GM12878 (cell line): ENCODE measurements around the gene KRT14. TPM values are rescaled to one million over a fixed set of nuclear protein-coding genes. Genes with fewer than 3 reads are reported as not detected.
"Not testable (repeated sequence)": the region's sequence is repeated elsewhere in the genome, so short reads cannot be mapped to it uniquely, and the experiment has no call there.

Experiments
- ATAC-seq: fragments of 200-7000 bp; cut with Tn5 transposase; 3 replicates; pipeline ENCODE4 v1.9.1; 2020; ENCODE audit warnings: mild to moderate bottlenecking, moderate library complexity
- BruUV-seq: library from RNA; stranded (reverse); fragments of 400-500 nt; replicated peaks from 2 replicates; lab custom pipeline; 2021; lab: Mats Ljungman, UMichigan
- CTCF ChIA-PET: fragments of 300-600 bp; sonication (Branson Sonifier 250); formaldehyde crosslinking; extraction: SDS; loops from one replicate; lab custom pipeline; 2021; ENCODE audit warnings: inconsistent platforms; lab: Yijun Ruan, JAX
- POLR2A ChIA-PET: fragments of 350-600 bp; formaldehyde crosslinking; extraction: SDS; loops from one replicate; lab custom pipeline; 2021; ENCODE audit warnings: inconsistent platforms; lab: Charles Lee
- RAD21 ChIA-PET: fragments of 300-600 bp; sonication (Branson Sonifier 250); formaldehyde crosslinking; loops from one replicate; lab custom pipeline; 2023; ENCODE audit warnings: antibody characterized with exemption; ENCODE audit not compliant: unreplicated experiment; lab: Charles Lee
- SMC1A ChIA-PET: fragments of 300-600 bp; sonication (Branson Sonifier 250); formaldehyde crosslinking; loops from one replicate; lab custom pipeline; 2023; ENCODE audit not compliant: unreplicated experiment, uncharacterized antibody; lab: Charles Lee
- DNase-seq: peaks from one replicate; pipeline ENCODE4 v3.0.0-alpha.2; 2011; ENCODE audit warnings: low read depth, low spot score
- FAIRE-seq: peaks from 3 replicates; lab custom pipeline; 2011; peaks lifted over from hg19 to GRCh38; lab: Jason Lieb, UNC
- H2AFZ ChIP-seq: 2 replicates; pipeline ENCODE4 v1.6.0; 2011; ENCODE audit warnings: low read depth, low read length, control low read depth; ENCODE audit not compliant: control insufficient read depth
- H3K27ac ChIP-seq: 2 replicates; pipeline ENCODE4 v1.5.1; 2011; ENCODE audit warnings: control low read depth; ENCODE audit not compliant: control insufficient read depth, insufficient read depth
- H3K27me3 ChIP-seq, 2 experiments: replicated peaks in 1 of 2; 2 replicates each; pipeline versions ENCODE4 v1.6.0 to v1.6.1; 2011; ENCODE audit warnings: low read length in 1 of 2; ENCODE audit not compliant: control insufficient read depth in 2 of 2, insufficient read depth in 2 of 2
- H3K36me3 ChIP-seq, 2 experiments: 2 replicates each; pipeline ENCODE4 v1.5.1; 2011; ENCODE audit warnings: low read length in 1 of 2; ENCODE audit not compliant: control insufficient read depth in 2 of 2, insufficient read depth in 2 of 2
- H3K4me1 ChIP-seq: 2 replicates; pipeline ENCODE4 v1.6.1; 2011; ENCODE audit warnings: mild to moderate bottlenecking, low read length, moderate library complexity, mixed read lengths; ENCODE audit not compliant: control insufficient read depth, insufficient read depth
- H3K4me2 ChIP-seq: 2 replicates; pipeline ENCODE4 v1.6.0; 2011; ENCODE audit warnings: control low read depth; ENCODE audit not compliant: control insufficient read depth, insufficient read depth
- H3K4me3 ChIP-seq: fragments of 200-600 bp; sonication (generic); 2 replicates; pipeline ENCODE4 v1.5.1; 2016
- H3K79me2 ChIP-seq: 2 replicates; pipeline ENCODE4 v1.6.0; 2011; ENCODE audit warnings: low read length; ENCODE audit not compliant: control insufficient read depth, insufficient read depth
- H3K9ac ChIP-seq: 2 replicates; pipeline ENCODE4 v1.8.0; 2011; ENCODE audit warnings: low read length, control low read depth, mixed read lengths; ENCODE audit not compliant: control insufficient read depth, insufficient read depth
- H3K9me3 ChIP-seq: replicated peaks from 3 replicates; pipeline ENCODE4 v1.5.1; 2011; ENCODE audit warnings: mild to moderate bottlenecking, low read length; ENCODE audit not compliant: control insufficient read depth, insufficient read depth
- H4K20me1 ChIP-seq: 2 replicates; pipeline ENCODE4 v1.6.0; 2011; ENCODE audit not compliant: control insufficient read depth, insufficient read depth
- ZNF24 ChIP-seq: fragments of 450-650 bp; IDR thresholded peaks from 2 replicates; pipeline ENCODE4 v1.6.1; 2017; ENCODE audit warnings: antibody characterized with exemption, mild to moderate bottlenecking
- WGBS: methylation state at CpG from one replicate; pipeline ENCODE4 v1.1.6; 2016; ENCODE audit warnings: low lambda C conversion rate; ENCODE audit not compliant: insufficient replicate concordance, insufficient coverage; ENCODE audit errors: missing lambda C conversion rate; 5-methylcytosine and 5-hydroxymethylcytosine counted together
- in situ Hi-C: fragments of 300-500 bp; cut with MboI; formaldehyde crosslinking; loops from 9 replicates; pipeline ENCODE4 v1.14.3; 2018; ENCODE audit warnings: mixed read lengths
- intact Hi-C: fragments of 100-400 bp; cut with micrococcal nuclease; formaldehyde crosslinking; loops from one replicate; pipeline ENCODE4 v1.14.2; 2022; ENCODE audit not compliant: unreplicated experiment
- polyA plus RNA-seq, 11 experiments: library from polyadenylated mRNA; depleted of rRNA in 4 of 11; unstranded in 6 of 11; stranded (reverse) in 5 of 11; fragments of >200 nt; fragmentation: Nextera tagmentation in 4 of 11; fragmentation: Illumina TruSeq in 1 of 11; extraction: Ambion mirVana in 4 of 11; extraction: Trizol in 1 of 11; gene quantifications; 1 replicate in 1 of 11; 2 replicates in 10 of 11; pipeline versions ENCODE4 v1.2.1 to v1.2.3, GENCODE V29; 2011 to 2016; ENCODE audit warnings: inconsistent platforms in 2 of 11, missing spikeins in 2 of 11, low read depth in 1 of 11
- total RNA-seq, 4 experiments: library from RNA; depleted of rRNA in 3 of 4; stranded (reverse); fragments of >200 nt in 3 of 4; fragmentation: Illumina TruSeq in 1 of 4; extraction: Trizol in 1 of 4; gene quantifications; 2 replicates each; pipeline versions ENCODE4 v1.2.1 to v1.2.3, GENCODE V29; 2013 to 2021
- TF ChIP-seq, protein P1 (sequence below): IDR thresholded peaks from 2 replicates; pipeline ENCODE4 v1.6.1; 2011; ENCODE audit warnings: borderline replicate concordance, low read depth, mild to moderate bottlenecking, moderate library complexity, mixed read lengths, low read length; ENCODE audit not compliant: insufficient read depth; ENCODE audit errors: extremely low read length

The KRT14 gene
- total and polyA plus RNA-seq, 10 of the 15 experiments (the other 5 are each of a cell fraction or from before 2014, with no cell fraction given), result 1.5 TPM; not detected in 9

DNA sequence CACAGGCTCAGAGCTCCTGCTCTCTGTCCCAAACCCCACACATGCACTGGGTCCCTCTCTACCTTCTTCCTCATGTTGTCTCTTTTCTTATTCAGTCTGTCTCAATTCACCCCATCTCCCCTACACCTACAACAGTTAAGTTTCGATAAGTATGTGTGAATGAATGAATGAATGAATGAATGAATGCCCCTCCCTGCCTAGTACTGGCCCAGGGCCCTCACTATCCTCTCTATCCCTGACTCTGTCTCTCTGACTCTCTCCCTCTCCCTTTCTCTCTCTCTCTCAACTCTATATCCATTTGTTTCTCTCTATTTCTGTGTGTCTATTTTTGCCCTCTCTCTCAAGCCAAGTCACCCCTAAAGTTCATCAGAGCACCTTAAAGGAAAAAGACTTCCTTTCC lies 8.2 kb downstream of the KRT14 start:
- no peak overlapping the region for H2AFZ ChIP-seq
- ChIA-PET RAD21 (interaction anchor here (1.4 to 2.6 kb wide), 2 partner anchors 70 to 85 kb away, joined by 4 to 14 read pairs; no protein-coding TSS in a partner anchor), POLR2A (no interaction called here), SMC1A (interaction anchor here (0.9 to 1.4 kb wide), 2 partner anchors 29 to 85 kb away, joined by 6 to 7 read pairs; no protein-coding TSS in a partner anchor), CTCF (interaction anchor here (0.6 to 1.6 kb wide), 3 partner anchors 10 to 85 kb away, joined by 3 to 4 read pairs (median 3); no protein-coding TSS in a partner anchor)
- no peak overlapping the region for H3K27ac ChIP-seq
- no peaks in the 10 kb centered on the region for H3K79me2 ChIP-seq
- H3K9me3 ChIP-seq, result no peaks in the 10 kb centered on the region
- ATAC-seq (no peak), FAIRE-seq (no peak)
- 0% methylated on average over 1 of the region's 1 CpG for WGBS
- intact Hi-C loops (loop anchor here (5.0 kb wide), 1 partner anchor 84 kb away; no protein-coding TSS in a partner anchor), in situ Hi-C loops (no loop called here)
- no peak overlapping the region for H3K4me3 ChIP-seq
- H3K4me1 ChIP-seq, result no peaks in the 10 kb centered on the region
- no TSS peak for BruUV-seq
- no peak overlapping the region for H3K4me2 ChIP-seq
- no peaks in the 10 kb centered on the region; a peak in 2 of 4 replicates for H3K27me3 ChIP-seq
- no peaks in the 10 kb centered on the region for H3K36me3 ChIP-seq
- no peaks in the 10 kb centered on the region for H4K20me1 ChIP-seq
- TF ChIP-seq, protein P1, sequence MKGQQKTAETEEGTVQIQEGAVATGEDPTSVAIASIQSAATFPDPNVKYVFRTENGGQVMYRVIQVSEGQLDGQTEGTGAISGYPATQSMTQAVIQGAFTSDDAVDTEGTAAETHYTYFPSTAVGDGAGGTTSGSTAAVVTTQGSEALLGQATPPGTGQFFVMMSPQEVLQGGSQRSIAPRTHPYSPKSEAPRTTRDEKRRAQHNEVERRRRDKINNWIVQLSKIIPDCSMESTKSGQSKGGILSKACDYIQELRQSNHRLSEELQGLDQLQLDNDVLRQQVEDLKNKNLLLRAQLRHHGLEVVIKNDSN, result no peak
- TF ChIP-seq ZNF24, result 0 out of 2 replicates have a peak, but pooled peaks have one; percentile 36
- TF ChIP-seq, all 136 proteins: peak for 1
- no peak for DNase-seq
- H3K9ac ChIP-seq, result no peak overlapping the region

- H3K9ac ChIP-seq, FAIRE-seq, DNase-seq, in situ Hi-C loops, H3K4me3 ChIP-seq, BruUV-seq, RAD21 ChIA-PET, H3K36me3 ChIP-seq, H2AFZ ChIP-seq, CTCF ChIA-PET, H4K20me1 ChIP-seq, POLR2A ChIA-PET, H3K4me2 ChIP-seq, H3K79me2 ChIP-seq, H3K9me3 ChIP-seq, H3K4me1 ChIP-seq, ATAC-seq, H3K27ac ChIP-seq, H3K27me3 ChIP-seq: not testable (repeated sequence)
- WGBS, result 48% methylated on average over 4 of the region's 4 CpGs
- intact Hi-C loops, result loop anchor here (5.0 kb wide), 1 partner anchor 86 kb away; no protein-coding TSS in a partner anchor
- SMC1A ChIA-PET, result interaction anchor here (0.6 kb wide), 1 partner anchor 36 kb away, joined by 3 read pairs; no protein-coding TSS in a partner anchor
Measured at GRCh38 chr17:41576740-41577139, 10.0 kb downstream of the KRT14 start.
